GM12872 (cell line): Measurements from ENCODE around the gene MICAL3.

Experiments used
- CTCF ChIP-seq: IDR thresholded peaks from 3 replicates; pipeline ENCODE4 v1.5.1; 2011; ENCODE audit warnings: low read depth, mild to moderate bottlenecking, low read length, moderate library complexity; ENCODE audit not compliant: insufficient read depth

MICAL3 gene

GRCh38 chr22:18060646-18061620 lies 36.6 kb upstream of the MICAL3 start:
- TF ChIP-seq CTCF, result no peak

- no peak for TF ChIP-seq CTCF
Measured at GRCh38 chr22:18059991-18060390, 35.6 kb upstream of the MICAL3 start.

- TF ChIP-seq CTCF, result no peak
Measured at GRCh38 chr22:18059473-18059872, 35.1 kb upstream of the MICAL3 start.

- TF ChIP-seq CTCF, result no peak
Measured at GRCh38 chr22:18059094-18059417, 34.7 kb upstream of the MICAL3 start.

- TF ChIP-seq CTCF, result no peak
Measured at GRCh38 chr22:18058371-18059093, 34.2 kb upstream of the MICAL3 start.

GRCh38 chr22:18057568-18058209 lies 33.3 kb upstream of the MICAL3 start:
- no peak for TF ChIP-seq CTCF
